Forelimb muscle (tissue), 1 donor: Measurements from ENCODE around the gene LMO7. TPM values are rescaled to one million over a fixed set of nuclear protein-coding genes. Genes with fewer than 3 reads are reported as not detected.

Experiments
- DNase-seq: peaks from one replicate; pipeline ENCODE4 v3.0.0-alpha.2; 2013; ENCODE audit warnings: low read depth
- polyA plus RNA-seq: library from polyadenylated mRNA; unstranded; fragments of 120-200 nt; gene quantifications from one replicate; pipeline ENCODE4 v1.2.1, GENCODE V29; 2013; ENCODE audit not compliant: insufficient read length

LMO7 gene
- polyA plus RNA-seq, 1 donor = 159 TPM

- no peak for DNase-seq
Observed at GRCh38 chr13:75843074-75843473, 206.9 kb downstream of the LMO7 start.

GRCh38 chr13:75843991-75844390 is 207.9 kb downstream of the LMO7 start:
- no peak for DNase-seq

- DNase-seq = no peak
Observed at GRCh38 chr13:75847588-75847987, 211.5 kb downstream of the LMO7 start.

GRCh38 chr13:75850916-75851315 is 214.8 kb downstream of the LMO7 start:
- DNase-seq = no peak

- no peak for DNase-seq
Observed at GRCh38 chr13:75855216-75855615, 219.1 kb downstream of the LMO7 start.

- DNase-seq = no peak
Observed at GRCh38 chr13:75855847-75856246, 219.7 kb downstream of the LMO7 start.

- DNase-seq = no peak
Observed at GRCh38 chr13:75857291-75857690, 221.2 kb downstream of the LMO7 start.

GRCh38 chr13:75860935-75861334 is 224.8 kb downstream of the LMO7 start:
- no peak for DNase-seq

- DNase-seq = no peak
Observed at GRCh38 chr13:75861786-75862185, 225.7 kb downstream of the LMO7 start.

- no peak for DNase-seq
Observed at GRCh38 chr13:75864718-75865117, 228.6 kb downstream of the LMO7 start.

- DNase-seq = no peak
Observed at GRCh38 chr13:75867379-75868117, 231.4 kb downstream of the LMO7 start.

- DNase-seq = no peak
Observed at GRCh38 chr13:75869981-75870380, 233.9 kb downstream of the LMO7 start.

GRCh38 chr13:75870397-75870903 is 234.3 kb downstream of the LMO7 start:
- DNase-seq = peak; percentile 53

- DNase-seq = no peak
Observed at GRCh38 chr13:75871059-75871458, 234.9 kb downstream of the LMO7 start.

- no peak for DNase-seq
Observed at GRCh38 chr13:75872980-75873379, 236.8 kb downstream of the LMO7 start.

GRCh38 chr13:75873494-75873893 is 237.4 kb downstream of the LMO7 start:
- DNase-seq = no peak

- no peak for DNase-seq
Observed at GRCh38 chr13:75875450-75875849, 239.3 kb downstream of the LMO7 start.

- DNase-seq = peak; percentile 61
Observed at GRCh38 chr13:75876142-75877050, 240.3 kb downstream of the LMO7 start.

GRCh38 chr13:75877071-75877470 is 240.9 kb downstream of the LMO7 start:
- no peak for DNase-seq

GRCh38 chr13:75879656-75880055 is 243.5 kb downstream of the LMO7 start:
- no peak for DNase-seq

GRCh38 chr13:75881109-75881775 is 245.1 kb downstream of the LMO7 start:
- DNase-seq = no peak

GRCh38 chr13:75882261-75882660 is 246.1 kb downstream of the LMO7 start:
- no peak for DNase-seq
